A549 (cell line): ENCODE results near the gene DHX30. TPM values are rescaled to one million over a fixed set of nuclear protein-coding genes. Genes with fewer than 3 reads are reported as not detected.
"Not testable (repeated sequence)": the region's sequence is repeated elsewhere in the genome, so short reads cannot be mapped to it uniquely, and the experiment has no call there.

Experiments
- ATAC-seq, 2 experiments: fragments of 200-7000 bp in 1 of 2; fragments of >200 bp in 1 of 2; cut with Nextera tagmentation in 1 of 2; cut with Tn5 transposase in 1 of 2; 3 replicates each; pipeline versions ENCODE4 v1.8.0 to v1.9.1; 2018 to 2020; ENCODE audit warnings: mild to moderate bottlenecking in 1 of 2, moderate library complexity in 1 of 2
- CTCF ChIA-PET: fragments of 300-600 bp; sonication (Branson Sonifier 250); formaldehyde crosslinking; extraction: SDS; loops from one replicate; lab custom pipeline; 2021; ENCODE audit warnings: antibody characterized with exemption, inconsistent platforms; lab: Yijun Ruan, JAX
- POLR2A ChIA-PET: fragments of 350-600 bp; formaldehyde crosslinking; extraction: SDS; loops from one replicate; lab custom pipeline; 2021; ENCODE audit warnings: antibody characterized with exemption, inconsistent platforms; lab: Yijun Ruan, JAX
- DNase-seq, 2 experiments: peaks; one replicate each; pipeline versions ENCODE4 v3.0.0 to v3.0.0-alpha.2; 2011 to 2016; ENCODE audit warnings: low read depth in 1 of 2, low spot score in 1 of 2
- FAIRE-seq: peaks from 2 replicates; lab custom pipeline; 2011; peaks lifted over from hg19 to GRCh38; lab: Jason Lieb, UNC
- H3K27ac ChIP-seq, 2 experiments: fragments of >200 bp; sonication (Bioruptor Twin); formaldehyde crosslinking; 3 replicates each; pipeline ENCODE4 v1.5.1; 2016 to 2017
- H3K4me1 ChIP-seq: fragments of >200 bp; sonication (Bioruptor Twin); formaldehyde crosslinking; 3 replicates; pipeline ENCODE4 v1.6.1; 2016
- H3K4me2 ChIP-seq: fragments of >200 bp; sonication (Bioruptor Twin); formaldehyde crosslinking; 3 replicates; pipeline ENCODE4 v1.6.1; 2016
- H3K4me3 ChIP-seq: fragments of >200 bp; sonication (Bioruptor Twin); formaldehyde crosslinking; 3 replicates; pipeline ENCODE4 v1.5.1; 2016
- H3K9me3 ChIP-seq: fragments of >200 bp; sonication (Bioruptor Twin); formaldehyde crosslinking; 3 replicates; pipeline ENCODE4 v1.6.1; 2016
- ATOH8 ChIP-seq: fragments of 250-450 bp; sonication (Bioruptor Pico); IDR thresholded peaks from 2 replicates; pipeline ENCODE4 v1.5.0; 2020; ENCODE audit warnings: low read depth, mild to moderate bottlenecking, moderate library complexity
- BCL3 ChIP-seq: fragments of >200 bp; sonication (Bioruptor Twin); formaldehyde crosslinking; IDR thresholded peaks from 3 replicates; pipeline ENCODE4 v1.6.1; 2016
- BHLHE40 ChIP-seq: IDR thresholded peaks from 2 replicates; pipeline ENCODE4 v1.6.1; 2012; ENCODE audit warnings: low read depth, low read length, inconsistent platforms
- CBX8 ChIP-seq: fragments of 200-600 bp; sonication (generic); IDR thresholded peaks from 2 replicates; pipeline ENCODE4 v1.6.1; 2016
- CEBPB ChIP-seq, 2 experiments: fragments of >200 bp in 1 of 2; sonication (Bioruptor Twin) in 1 of 2; formaldehyde crosslinking in 1 of 2; IDR thresholded peaks; 2 replicates each; pipeline ENCODE4 v1.6.1; 2012 to 2016
- CHD4 ChIP-seq: fragments of 200-600 bp; sonication (generic); IDR thresholded peaks from 2 replicates; pipeline ENCODE4 v1.6.1; 2016; ENCODE audit warnings: antibody characterized with exemption, mild to moderate bottlenecking, borderline replicate concordance
- ESRRA ChIP-seq: fragments of 150-350 bp; IDR thresholded peaks from 2 replicates; pipeline ENCODE4 v1.6.1; 2014; ENCODE audit warnings: mild to moderate bottlenecking, low read length, borderline replicate concordance
- FOSL2 ChIP-seq, 2 experiments: fragments of 450-650 bp in 1 of 2; fragments of >200 bp in 1 of 2; sonication (Bioruptor Twin) in 1 of 2; formaldehyde crosslinking; IDR thresholded peaks; 2 replicates each; pipeline versions ENCODE4 v1.5.0 to v1.6.1; 2016 to 2020; ENCODE audit warnings: mild to moderate bottlenecking in 1 of 2, moderate library complexity in 1 of 2
- GATA3 ChIP-seq: IDR thresholded peaks from 2 replicates; pipeline ENCODE4 v1.6.1; 2012; ENCODE audit warnings: borderline replicate concordance
- HDAC2 ChIP-seq: fragments of 200-600 bp; sonication (generic); IDR thresholded peaks from 2 replicates; pipeline ENCODE4 v1.6.1; 2016
- HOXB13 ChIP-seq: fragments of 250-450 bp; sonication (Bioruptor Pico); IDR thresholded peaks from 2 replicates; pipeline ENCODE4 v1.5.0; 2020; ENCODE audit warnings: low read depth, mild to moderate bottlenecking, moderate library complexity
- KDM1A ChIP-seq: fragments of 200-600 bp; sonication (generic); IDR thresholded peaks from 2 replicates; pipeline ENCODE4 v1.6.1; 2016; ENCODE audit warnings: low read depth, mild to moderate bottlenecking
- MAFK ChIP-seq: fragments of 450-650 bp; IDR thresholded peaks from 2 replicates; pipeline ENCODE4 v1.6.1; 2014; ENCODE audit not compliant: partially characterized antibody
- MAZ ChIP-seq: fragments of 150-350 bp; IDR thresholded peaks from 2 replicates; pipeline ENCODE4 v1.6.1; 2014; ENCODE audit warnings: antibody characterized with exemption, low read depth, low read length, borderline replicate concordance
- MYC ChIP-seq: IDR thresholded peaks from 2 replicates; pipeline ENCODE4 v1.6.1; 2012; ENCODE audit warnings: mild to moderate bottlenecking, inconsistent platforms, low read length, improper control_type of control experiment, borderline replicate concordance
- NFE2L2 ChIP-seq: fragments of 150-350 bp; conservative IDR thresholded peaks from 2 replicates; pipeline ENCODE4 v1.6.1; 2014; ENCODE audit warnings: low read length
- NPAS2 ChIP-seq: fragments of 250-450 bp; sonication (Bioruptor Pico); IDR thresholded peaks from 2 replicates; pipeline ENCODE4 v1.8.0; 2022; ENCODE audit warnings: mild to moderate bottlenecking, moderate library complexity, borderline replicate concordance
- PHF8 ChIP-seq: fragments of 200-600 bp; sonication (generic); IDR thresholded peaks from 2 replicates; pipeline ENCODE4 v1.6.1; 2016; ENCODE audit warnings: low read depth, mild to moderate bottlenecking, antibody characterized with exemption, moderate library complexity, borderline replicate concordance
- RARB ChIP-seq: fragments of 250-450 bp; sonication (Bioruptor Pico); IDR thresholded peaks from 2 replicates; pipeline ENCODE4 v1.8.0; 2021; ENCODE audit warnings: mild to moderate bottlenecking, moderate library complexity
- REST ChIP-seq: fragments of 200-600 bp; sonication (generic); IDR thresholded peaks from 2 replicates; pipeline ENCODE4 v1.6.1; 2016; ENCODE audit warnings: antibody characterized with exemption, mild to moderate bottlenecking, moderate library complexity
- SMC3 ChIP-seq: fragments of >200 bp; sonication (Bioruptor Twin); formaldehyde crosslinking; IDR thresholded peaks from 3 replicates; pipeline ENCODE4 v1.6.1; 2018; ENCODE audit warnings: inconsistent platforms
- SREBF2 ChIP-seq: fragments of 450-650 bp; IDR thresholded peaks from 2 replicates; pipeline ENCODE4 v1.6.1; 2014; ENCODE audit warnings: mild to moderate bottlenecking, moderate library complexity
- TP53 ChIP-seq: fragments of 250-450 bp; sonication (Bioruptor Pico); IDR thresholded peaks from 2 replicates; pipeline ENCODE4 v1.5.0; 2021; ENCODE audit warnings: mild to moderate bottlenecking, moderate library complexity
- USF2 ChIP-seq: fragments of 450-650 bp; IDR thresholded peaks from 2 replicates; pipeline ENCODE4 v1.6.1; 2014; ENCODE audit warnings: antibody characterized with exemption
- ZC3H11A ChIP-seq: fragments of 450-650 bp; IDR thresholded peaks from 2 replicates; pipeline ENCODE4 v1.6.1; 2014; ENCODE audit warnings: antibody characterized with exemption, mild to moderate bottlenecking
- ZNF302 ChIP-seq: fragments of 250-450 bp; sonication (Bioruptor Pico); IDR thresholded peaks from 2 replicates; pipeline ENCODE4 v1.9.0; 2021; ENCODE audit warnings: inconsistent platforms, mild to moderate bottlenecking, moderate library complexity
- ZSCAN20 ChIP-seq: fragments of 250-450 bp; sonication (Bioruptor Pico); IDR thresholded peaks from 2 replicates; pipeline ENCODE4 v1.8.0; 2022; ENCODE audit warnings: mild to moderate bottlenecking, moderate library complexity
- WGBS: methylation state at CpG from one replicate; pipeline ENCODE4 v1.1.6; 2017; ENCODE audit errors: missing lambda C conversion rate; 5-methylcytosine and 5-hydroxymethylcytosine counted together
- polyA plus RNA-seq, 4 experiments: library from polyadenylated mRNA; depleted of rRNA in 3 of 4; stranded (reverse); fragments of >200 nt; fragmentation: RNase III in 1 of 4; extraction: RNeasy Plus Mini Kit Qiagen cat#74134 plus additional on column Dnase treatment in 1 of 4; gene quantifications; 2 replicates in 3 of 4; 3 replicates in 1 of 4; pipeline ENCODE4 v1.2.3, GENCODE V29; 2011 to 2017

DHX30 gene
- polyA plus RNA-seq, 2 of the 4 experiments (the other 2 are of a cell fraction): 40.5 to 44.6 TPM

DNA sequence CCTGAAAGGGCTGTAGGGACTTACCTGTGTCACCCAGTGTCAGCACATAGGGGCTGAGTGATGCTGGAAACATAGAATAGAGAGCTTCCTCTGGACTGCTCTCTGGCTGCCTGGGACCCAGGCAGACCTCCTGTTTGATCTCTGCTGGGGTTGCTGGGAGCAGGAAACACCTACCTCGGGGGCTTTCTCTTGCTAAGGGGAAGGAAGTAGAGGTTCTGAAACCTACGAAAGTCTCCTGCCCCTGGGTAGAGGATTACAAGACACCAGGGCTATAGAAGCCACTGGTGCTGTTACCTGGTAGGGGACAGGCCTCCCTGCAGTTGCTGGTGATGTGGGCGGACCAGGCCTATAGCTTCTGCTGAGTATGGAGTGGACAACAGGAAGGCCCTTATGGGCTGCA is 81.7 kb downstream of the DHX30 start:
- no peak overlapping the region for H3K4me2 ChIP-seq
- ChIA-PET POLR2A (no interaction called here), CTCF (no interaction called here)
- no peaks in the 10 kb centered on the region for H3K4me1 ChIP-seq
- DNase-seq (no peak), FAIRE-seq (no peak), ATAC-seq (no peak; a peak in 1 of 6 replicates)
- no peak overlapping the region for H3K4me3 ChIP-seq
- WGBS: 100% methylated on average over 2 of the region's 3 CpGs
- TF ChIP-seq TP53: no peak
- TF ChIP-seq USF2: no peak
- TF ChIP-seq NPAS2 (CRISPR knock-in tag): no peak
- no peak for TF ChIP-seq ZC3H11A
- TF ChIP-seq FOSL2 (IDR thresholded peaks at IDR 0.05): no peak
- TF ChIP-seq FOSL2 (CRISPR knock-in tag; IDR thresholded peaks at IDR 0.05): no peak
- TF ChIP-seq HDAC2: no peak
- no peak for TF ChIP-seq BCL3
- TF ChIP-seq ATOH8: no peak
- no peak for TF ChIP-seq KDM1A
- no peak for TF ChIP-seq ZNF302 (CRISPR knock-in tag)
- no peak for TF ChIP-seq NFE2L2
- no peak for TF ChIP-seq HOXB13 (CRISPR knock-in tag)
- TF ChIP-seq CEBPB (IDR thresholded peaks at IDR 0.05): no peak
- no peak for TF ChIP-seq GATA3
- H3K27ac ChIP-seq: no peak overlapping the region
- no peaks in the 10 kb centered on the region for H3K9me3 ChIP-seq

GRCh38 chr3:47885168-47885567 is 82.2 kb downstream of the DHX30 start:
- no peak for FAIRE-seq
- WGBS: 89% methylated on average over 1 of the region's 1 CpG
- Histone ChIP-seq H3K4me2 (no peak overlapping the region), H3K9me3 (no peaks in the 10 kb centered on the region), H3K27ac (no peak overlapping the region), H3K4me1 (no peaks in the 10 kb centered on the region), H3K4me3 (no peak overlapping the region)
- no peak for DNase-seq
- no peak for ATAC-seq
- TF ChIP-seq SMC3 (no peak), ATOH8 (no peak), ESRRA (no peak), REST (no peak), MYC (no peak), HOXB13 (CRISPR knock-in tag) (no peak), USF2 (no peak), SREBF2 (no peak), PHF8 (no peak), MAZ (no peak), ZC3H11A (no peak), NPAS2 (CRISPR knock-in tag) (no peak), CHD4 (no peak), BHLHE40 (no peak), RARB (CRISPR knock-in tag) (no peak), MAFK (no peak), ZSCAN20 (CRISPR knock-in tag) (no peak), CBX8 (no peak)
- ChIA-PET CTCF (no interaction called here), POLR2A (no interaction called here)

DNA sequence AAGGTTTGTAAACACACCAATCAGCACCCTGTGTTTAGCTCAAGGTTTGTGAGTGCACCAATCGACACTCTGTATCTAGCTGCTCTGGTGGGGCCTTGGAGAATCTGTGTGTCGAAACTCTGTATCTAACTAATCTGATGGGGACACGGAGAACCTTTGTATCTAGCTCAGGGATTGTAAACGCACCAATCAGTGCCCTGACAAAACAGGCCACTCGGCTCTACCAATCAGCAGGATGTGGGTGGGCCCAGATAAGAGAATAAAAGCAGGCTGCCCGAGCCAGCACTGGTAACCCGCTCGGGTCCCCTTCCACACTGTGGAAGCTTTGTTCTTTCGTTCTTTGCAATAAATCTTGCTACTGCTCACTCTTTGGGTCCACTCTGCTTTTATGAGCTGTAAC is 85.1 kb downstream of the DHX30 start:
- H3K4me2 ChIP-seq, H3K4me1 ChIP-seq, FAIRE-seq, H3K27ac ChIP-seq, H3K4me3 ChIP-seq, ATAC-seq, DNase-seq, POLR2A ChIA-PET, H3K9me3 ChIP-seq: not testable (repeated sequence)
- 92% methylated on average over 5 of the region's 9 CpGs for WGBS
- CTCF ChIA-PET: interaction anchor here (0.6 kb wide), 1 partner anchor 112 kb away, joined by 3 read pairs; no protein-coding TSS in a partner anchor
